GM23338 (cell line): ENCODE data around the gene SLC4A5. TPM values are rescaled to one million over a fixed set of nuclear protein-coding genes. Genes with fewer than 3 reads are reported as not detected.

ENCODE experiments used
- ATAC-seq: fragments of 200-7000 bp; cut with Tn5 transposase; 3 replicates; pipeline ENCODE4 v1.9.1; 2020
- DNase-seq: peaks from one replicate; pipeline ENCODE4 v3.0.0-alpha.2; 2015; ENCODE audit warnings: low spot score
- H2AFZ ChIP-seq: fragments of 200-600 bp; sonication (generic); 2 replicates; pipeline ENCODE4 v1.8.0; 2016; ENCODE audit warnings: antibody characterized with exemption, mild to moderate bottlenecking, moderate library complexity
- H3F3A ChIP-seq: fragments of 200-600 bp; sonication (generic); replicated peaks from 2 replicates; pipeline ENCODE4 v1.8.0; 2017; ENCODE audit warnings: antibody characterized with exemption, mixed run types, low read depth
- H3K27ac ChIP-seq: fragments of 200-600 bp; sonication (generic); 2 replicates; pipeline ENCODE4 v1.6.1; 2016; ENCODE audit warnings: low read depth
- H3K27me3 ChIP-seq: fragments of 200-600 bp; sonication (generic); 2 replicates; pipeline ENCODE4 v1.8.0; 2016; ENCODE audit warnings: mild to moderate bottlenecking, mixed run types, moderate library complexity; ENCODE audit not compliant: insufficient read depth
- H3K36me3 ChIP-seq: fragments of 200-600 bp; sonication (generic); 2 replicates; pipeline ENCODE4 v1.8.0; 2016; ENCODE audit warnings: mild to moderate bottlenecking; ENCODE audit not compliant: insufficient read depth
- H3K4me1 ChIP-seq: fragments of 200-600 bp; sonication (generic); 2 replicates; pipeline ENCODE4 v1.8.0; 2016; ENCODE audit warnings: mild to moderate bottlenecking, moderate library complexity; ENCODE audit not compliant: insufficient read depth
- H3K4me2 ChIP-seq: fragments of 200-600 bp; sonication (generic); 2 replicates; pipeline ENCODE4 v1.7.1; 2017; ENCODE audit warnings: mixed run types
- H3K4me3 ChIP-seq: fragments of 200-600 bp; sonication (generic); 2 replicates; pipeline ENCODE4 v1.6.1; 2016; ENCODE audit warnings: mixed run types
- H3K79me2 ChIP-seq: fragments of 200-600 bp; sonication (generic); replicated peaks from 2 replicates; pipeline ENCODE4 v1.8.0; 2017; ENCODE audit warnings: mild to moderate bottlenecking; ENCODE audit not compliant: insufficient read depth
- H3K9me2 ChIP-seq: fragments of 200-600 bp; sonication (generic); 2 replicates; pipeline ENCODE4 v1.8.0; 2017; ENCODE audit not compliant: insufficient read depth
- H4K20me1 ChIP-seq: fragments of 200-600 bp; sonication (generic); replicated peaks from 2 replicates; pipeline ENCODE4 v1.8.0; 2017; ENCODE audit warnings: mild to moderate bottlenecking; ENCODE audit not compliant: insufficient read depth
- H3K27ac Mint-ChIP-seq: 2 replicates; pipeline ENCODE4 v1.8.0; 2020; ENCODE audit warnings: inconsistent platforms, mild to moderate bottlenecking, moderate library complexity, mixed read lengths
- H3K27me3 Mint-ChIP-seq: 3 replicates; pipeline ENCODE4 v1.8.0; 2022; ENCODE audit warnings: low read depth, mild to moderate bottlenecking, moderate library complexity, mixed read lengths, inconsistent platforms; ENCODE audit not compliant: insufficient read depth, poor library complexity
- H3K36me3 Mint-ChIP-seq: 3 replicates; pipeline ENCODE4 v1.8.0; 2021; ENCODE audit warnings: low read depth, mild to moderate bottlenecking, inconsistent platforms, moderate library complexity, mixed read lengths
- H3K4me1 Mint-ChIP-seq: 3 replicates; pipeline ENCODE4 v1.8.0; 2020; ENCODE audit warnings: mild to moderate bottlenecking, inconsistent platforms, mixed read lengths
- H3K4me3 Mint-ChIP-seq: 3 replicates; pipeline ENCODE4 v1.8.0; 2021; ENCODE audit warnings: moderate library complexity, mild to moderate bottlenecking, inconsistent platforms, mixed read lengths
- H3K9me3 Mint-ChIP-seq: 3 replicates; pipeline ENCODE4 v1.8.0; 2020; ENCODE audit warnings: moderate library complexity, mild to moderate bottlenecking, inconsistent platforms, mixed read lengths
- CTCF ChIP-seq, 2 experiments: fragments of 200-600 bp in 1 of 2; sonication (generic) in 1 of 2; conservative IDR thresholded peaks; 2 replicates each; pipeline versions ENCODE4 v1.5.1 to v1.6.1; 2016 to 2017; ENCODE audit warnings: antibody characterized with exemption in 2 of 2, low read depth in 2 of 2, mild to moderate bottlenecking in 2 of 2, moderate library complexity in 1 of 2
- ETS1 ChIP-seq: IDR thresholded peaks from 2 replicates; pipeline ENCODE4 v1.6.1; 2016; ENCODE audit warnings: antibody characterized with exemption
- NANOG ChIP-seq: IDR thresholded peaks from 2 replicates; pipeline ENCODE4 v1.6.1; 2016; ENCODE audit warnings: antibody characterized with exemption, borderline replicate concordance
- ZNF462 ChIP-seq: fragments of 250-450 bp; sonication (Bioruptor Pico); IDR thresholded peaks from 2 replicates; pipeline ENCODE4 v1.5.0; 2020; ENCODE audit warnings: mild to moderate bottlenecking, moderate library complexity
- polyA plus RNA-seq: library from polyadenylated mRNA; unstranded; fragments of >200 nt; fragmentation: Nextera tagmentation; extraction: Ambion mirVana; gene quantifications from 2 replicates; pipeline ENCODE4 v1.2.1, GENCODE V29; 2016
- total RNA-seq: library from RNA; depleted of rRNA; stranded (reverse); fragments of >200 nt; shearing (Covaris generic); gene quantifications from 2 replicates; pipeline ENCODE4 v1.2.3, GENCODE V29; 2014

SLC4A5 gene
- total and polyA plus RNA-seq, 2 experiments from 2014 or later = 0.24 to 0.70 TPM

GRCh38 chr2:74375838-74376237 lies 32.6 kb upstream of the SLC4A5 start:
- Mint-ChIP-seq H3K4me3 (no peak overlapping the region), H3K4me1 (peaks cover 46% of the 10 kb centered on the region), H3K27me3 (peaks cover 7% of the 10 kb centered on the region), H3K9me3 (no peaks in the 10 kb centered on the region), H3K36me3 (peaks cover 26% of the 10 kb centered on the region), H3K27ac (no peak overlapping the region)
- H3K4me1 ChIP-seq = peaks cover 39% of the 10 kb centered on the region
- peaks cover 38% of the 10 kb centered on the region for H4K20me1 ChIP-seq
- H3K27me3 ChIP-seq = no peaks in the 10 kb centered on the region
- ATAC-seq (no peak), DNase-seq (no peak)
- H3K79me2 ChIP-seq = peaks cover 50% of the 10 kb centered on the region
- TF ChIP-seq CTCF (conservative IDR thresholded peaks at IDR 0.05; ENCODE audit: low read depth in 2 of 2) = no peak
- TF ChIP-seq ZNF462 (CRISPR knock-in tag) = no peak
- no peak for TF ChIP-seq ETS1
- no peak for TF ChIP-seq NANOG
- H3K36me3 ChIP-seq = peaks cover 3% of the 10 kb centered on the region; the same call in 1 of the 2 replicates
- no peak overlapping the region for H3K4me2 ChIP-seq
- H2AFZ ChIP-seq = no peak overlapping the region
- no peaks in the 10 kb centered on the region for H3K9me2 ChIP-seq
- H3K4me3 ChIP-seq = no peak overlapping the region
- H3F3A ChIP-seq = 0 out of 2 replicates have a peak, but pooled peaks cover 5% of the 10 kb centered on the region
- no peak overlapping the region for H3K27ac ChIP-seq
